CD4-positive, alpha-beta T cell treated with Interleukin-21 for 1 hour (primary cell): Measurements from ENCODE around the gene PRR5.

ENCODE experiments used
- DNase-seq: peaks from one replicate; pipeline ENCODE4 v3.0.0-alpha.2; 2020

PRR5 gene

GRCh38 chr22:44697423-44698141 is 4.4 kb upstream of the PRR5 start:
- DNase-seq = peak; percentile 85

- no peak for DNase-seq
These were observed 3.2 kb upstream of the PRR5 start for GRCh38 chr22:44698531-44699421.

GRCh38 chr22:44700456-44700855 is 1.5 kb upstream of the PRR5 start:
- no peak for DNase-seq

GRCh38 chr22:44701187-44701790 is 715 bp upstream of the PRR5 start:
- no peak for DNase-seq

- DNase-seq = no peak
These were observed 635 bp downstream of the PRR5 start for GRCh38 chr22:44702479-44703198.

GRCh38 chr22:44703255-44703870 is 1.4 kb downstream of the PRR5 start:
- no peak for DNase-seq

GRCh38 chr22:44704159-44705021 is 2.4 kb downstream of the PRR5 start:
- no peak for DNase-seq

GRCh38 chr22:44705022-44705297 is 3.0 kb downstream of the PRR5 start:
- DNase-seq = no peak

- DNase-seq = no peak
These were observed 4.5 kb downstream of the PRR5 start for GRCh38 chr22:44706488-44706887.

- DNase-seq = no peak
These were observed 5.2 kb downstream of the PRR5 start for GRCh38 chr22:44707178-44707577.

- no peak for DNase-seq
These were observed 5.7 kb downstream of the PRR5 start for GRCh38 chr22:44707752-44708151.

- DNase-seq = peak; percentile 49
These were observed 7.9 kb downstream of the PRR5 start for GRCh38 chr22:44709881-44710392.

GRCh38 chr22:44710474-44711240 is 8.7 kb downstream of the PRR5 start:
- DNase-seq = peak; percentile 51

- DNase-seq = no peak
These were observed 9.2 kb downstream of the PRR5 start for GRCh38 chr22:44711241-44711560.

- no peak for DNase-seq
These were observed 9.9 kb downstream of the PRR5 start for GRCh38 chr22:44711690-44712555.

GRCh38 chr22:44712962-44713361 is 11.0 kb downstream of the PRR5 start:
- DNase-seq = no peak

GRCh38 chr22:44714703-44715350 is 12.8 kb downstream of the PRR5 start:
- DNase-seq = no peak

- peak; percentile 22 for DNase-seq
These were observed 16.4 kb downstream of the PRR5 start for GRCh38 chr22:44718418-44718817.

GRCh38 chr22:44719586-44720368 is 17.8 kb downstream of the PRR5 start:
- DNase-seq = no peak
